ENCODE measurements around the gene ZNF48. TPM values are rescaled to one million over a fixed set of nuclear protein-coding genes. Genes with fewer than 3 reads are reported as not detected.

The ZNF48 gene
- total and polyA plus RNA-seq, 2 donors (not counting 1 experiment from before 2014, with no cell fraction given) = 8.4 to 13.3 TPM

GRCh38 chr16:30352488-30353401 lies 42.5 kb upstream of the ZNF48 start:
- DNase-seq (peak; percentile 16), ATAC-seq (ENCODE audit: low read depth) (no peak)
- no peaks in the 10 kb centered on the region for H3K27me3 ChIP-seq (replicated peaks in 1 of 4; ENCODE audit: control extremely low read depth in 1 of 4, control insufficient read depth in 3 of 4, insufficient read depth in 4 of 4, low read length in 3 of 4)
- peaks cover 0 to 29% of the 10 kb centered on the region in 2 experiments for H3K36me3 ChIP-seq (replicated peaks in 1 of 2; ENCODE audit: control extremely low read depth in 1 of 2, control insufficient read depth in 1 of 2, extremely low read depth in 1 of 2, insufficient read depth in 2 of 2, low read length in 1 of 2)
- no peak overlapping the region for H3K4me2 ChIP-seq (replicated peaks; ENCODE audit: low read depth, low read length, poor library complexity, severe bottlenecking)
- Mint-ChIP-seq H3K27me3 (no peaks in the 10 kb centered on the region), H3K4me3 (peak overlapping the region; percentile 53), H3K9me3 (ENCODE audit: insufficient read depth) (no peaks in the 10 kb centered on the region), H3K27ac (peak overlapping the region; percentile 61), H3K4me1 (peaks cover 58% of the 10 kb centered on the region)
- ChIA-PET CTCF (interaction anchor here (1.6 kb wide), 1 partner anchor 18 kb away, joined by 7 read pairs; the partner anchor contains the start of gene TBC1D10B), POLR2A (no interaction called here)
- H2AFZ ChIP-seq (ENCODE audit: insufficient read depth, low read depth, low read length, poor library complexity, severe bottlenecking) = no peak overlapping the region
- no peak overlapping the region for H3K9ac ChIP-seq (ENCODE audit: low read length)
- H3K9me3 ChIP-seq (ENCODE audit: control extremely low read depth in 1 of 3, control insufficient read depth in 2 of 3, insufficient read depth in 1 of 3, low read length in 2 of 3) = no peaks in the 10 kb centered on the region
- no peak overlapping the region for H3K4me3 ChIP-seq (ENCODE audit: control extremely low read depth in 1 of 5, extremely low read depth in 1 of 5, insufficient read depth in 1 of 5, low read depth in 2 of 5, low read length in 4 of 5)
- H3K27ac ChIP-seq (ENCODE audit: low read length in 2 of 2) = no peak overlapping the region
- peaks cover 12% of the 10 kb centered on the region for H4K20me1 ChIP-seq (ENCODE audit: control insufficient read depth, insufficient read depth, low read length, poor library complexity, severe bottlenecking)
- TF ChIP-seq, protein P1, sequence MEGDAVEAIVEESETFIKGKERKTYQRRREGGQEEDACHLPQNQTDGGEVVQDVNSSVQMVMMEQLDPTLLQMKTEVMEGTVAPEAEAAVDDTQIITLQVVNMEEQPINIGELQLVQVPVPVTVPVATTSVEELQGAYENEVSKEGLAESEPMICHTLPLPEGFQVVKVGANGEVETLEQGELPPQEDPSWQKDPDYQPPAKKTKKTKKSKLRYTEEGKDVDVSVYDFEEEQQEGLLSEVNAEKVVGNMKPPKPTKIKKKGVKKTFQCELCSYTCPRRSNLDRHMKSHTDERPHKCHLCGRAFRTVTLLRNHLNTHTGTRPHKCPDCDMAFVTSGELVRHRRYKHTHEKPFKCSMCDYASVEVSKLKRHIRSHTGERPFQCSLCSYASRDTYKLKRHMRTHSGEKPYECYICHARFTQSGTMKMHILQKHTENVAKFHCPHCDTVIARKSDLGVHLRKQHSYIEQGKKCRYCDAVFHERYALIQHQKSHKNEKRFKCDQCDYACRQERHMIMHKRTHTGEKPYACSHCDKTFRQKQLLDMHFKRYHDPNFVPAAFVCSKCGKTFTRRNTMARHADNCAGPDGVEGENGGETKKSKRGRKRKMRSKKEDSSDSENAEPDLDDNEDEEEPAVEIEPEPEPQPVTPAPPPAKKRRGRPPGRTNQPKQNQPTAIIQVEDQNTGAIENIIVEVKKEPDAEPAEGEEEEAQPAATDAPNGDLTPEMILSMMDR (IDR thresholded peaks at IDR 0.05) = no peak
- TF ChIP-seq EZH2 (IDR thresholded peaks at IDR 0.05; ENCODE audit: borderline replicate concordance, insufficient read depth, low read depth, low read length, poor library complexity, severe bottlenecking) = no peak
- intact Hi-C loops (cut with micrococcal nuclease) = no loop called here
- WGBS (ENCODE audit: insufficient coverage) = 91% methylated on average over 9 of the region's 14 CpGs
- H3K79me2 ChIP-seq (ENCODE audit: control insufficient read depth, insufficient read depth, low read length) = peaks cover 37% of the 10 kb centered on the region
- peaks cover 36 to 59% of the 10 kb centered on the region in 2 donors for H3K4me1 ChIP-seq (ENCODE audit: control insufficient read depth in 2 of 2, insufficient read depth in 2 of 2, low read length in 2 of 2)
